Type B pancreatic cell (in vitro differentiated cells): ENCODE measurements around the gene PCAT7. TPM values are rescaled to one million over a fixed set of nuclear protein-coding genes. Genes with fewer than 3 reads are reported as not detected.
"Not testable (repeated sequence)": the region's sequence is repeated elsewhere in the genome, so short reads cannot be mapped to it uniquely, and the experiment has no call there.

ENCODE experiments used
- DNase-seq: peaks from one replicate; pipeline ENCODE4 v3.0.0; 2021; ENCODE audit warnings: mixed read lengths; ENCODE audit not compliant: unreplicated experiment; ENCODE audit errors: extremely low spot score
- H3K27ac Mint-ChIP-seq: 2 replicates; pipeline ENCODE4 v1.8.0; 2021; ENCODE audit warnings: mild to moderate bottlenecking, mixed read lengths
- H3K27me3 Mint-ChIP-seq: 2 replicates; pipeline ENCODE4 v1.8.0; 2021; ENCODE audit warnings: mixed read lengths
- H3K36me3 Mint-ChIP-seq: 2 replicates; pipeline ENCODE4 v1.8.0; 2021; ENCODE audit warnings: mixed read lengths
- H3K4me1 Mint-ChIP-seq: one replicate; pipeline ENCODE4 v1.8.0; 2021; ENCODE audit warnings: mixed read lengths; ENCODE audit not compliant: unreplicated experiment
- H3K4me3 Mint-ChIP-seq: 2 replicates; pipeline ENCODE4 v1.8.0; 2021; ENCODE audit warnings: mild to moderate bottlenecking, mixed read lengths
- H3K9me3 Mint-ChIP-seq: 2 replicates; pipeline ENCODE4 v1.8.0; 2021; ENCODE audit warnings: mixed read lengths
- CTCF ChIP-seq: fragments of 200-600 bp; sonication (generic); conservative IDR thresholded peaks from 2 replicates; pipeline ENCODE4 v1.5.0; 2021; ENCODE audit warnings: antibody characterized with exemption, mild to moderate bottlenecking
- total RNA-seq: library from RNA; stranded (reverse); gene quantifications from 2 replicates; pipeline ENCODE4 v1.2.1, GENCODE V29; 2021; ENCODE audit warnings: low replicate concordance

Gene PCAT7
- total RNA-seq, 1 donor from 2014 or later, result 14.7 TPM

- H3K4me1 Mint-ChIP-seq, result no peaks in the 10 kb centered on the region
- DNase-seq, result no peak
- H3K27me3 Mint-ChIP-seq, result no peaks in the 10 kb centered on the region
- no peak overlapping the region for H3K4me3 Mint-ChIP-seq
- H3K36me3 Mint-ChIP-seq, result peaks cover 3% of the 10 kb centered on the region
- H3K9me3 Mint-ChIP-seq, result no peaks in the 10 kb centered on the region
- H3K27ac Mint-ChIP-seq, result no peak overlapping the region
- TF ChIP-seq CTCF, result no peak
Observed at GRCh38 chr9:94528886-94529285, 26.0 kb upstream of the PCAT7 start.

- TF ChIP-seq CTCF, result no peak
- no peaks in the 10 kb centered on the region for H3K36me3 Mint-ChIP-seq
- H3K27ac Mint-ChIP-seq, result no peak overlapping the region
- no peak overlapping the region for H3K4me3 Mint-ChIP-seq
- no peak for DNase-seq
- no peaks in the 10 kb centered on the region for H3K9me3 Mint-ChIP-seq
- H3K27me3 Mint-ChIP-seq, result no peaks in the 10 kb centered on the region
- no peaks in the 10 kb centered on the region for H3K4me1 Mint-ChIP-seq
Observed at GRCh38 chr9:94533155-94533554, 21.7 kb upstream of the PCAT7 start.

- Mint-ChIP-seq H3K4me3 (no peak overlapping the region), H3K27me3 (no peaks in the 10 kb centered on the region), H3K4me1 (no peaks in the 10 kb centered on the region), H3K36me3 (no peaks in the 10 kb centered on the region), H3K9me3 (no peaks in the 10 kb centered on the region), H3K27ac (no peak overlapping the region)
- no peak for DNase-seq
- TF ChIP-seq CTCF, result no peak
Observed at GRCh38 chr9:94533601-94534000, 21.3 kb upstream of the PCAT7 start.

GRCh38 chr9:94534901-94535300, 20.0 kb upstream of the PCAT7 start:
- H3K27me3 Mint-ChIP-seq, result no peaks in the 10 kb centered on the region
- H3K9me3 Mint-ChIP-seq, result no peaks in the 10 kb centered on the region
- H3K36me3 Mint-ChIP-seq, result no peaks in the 10 kb centered on the region
- no peak for TF ChIP-seq CTCF
- no peak overlapping the region for H3K27ac Mint-ChIP-seq
- H3K4me1 Mint-ChIP-seq, result no peaks in the 10 kb centered on the region
- no peak overlapping the region for H3K4me3 Mint-ChIP-seq
- DNase-seq, result no peak

GRCh38 chr9:94538908-94539307, 16.0 kb upstream of the PCAT7 start:
- TF ChIP-seq CTCF, result no peak
- Mint-ChIP-seq H3K9me3 (no peaks in the 10 kb centered on the region), H3K4me3 (no peak overlapping the region), H3K4me1 (no peaks in the 10 kb centered on the region), H3K27me3 (no peaks in the 10 kb centered on the region), H3K36me3 (peaks cover 3% of the 10 kb centered on the region), H3K27ac (no peak overlapping the region)
- DNase-seq, result no peak

GRCh38 chr9:94544335-94544734, 10.5 kb upstream of the PCAT7 start:
- DNase-seq, result not testable (repeated sequence)

More at GRCh38 chr9:94544335-94544734, 10.5 kb upstream of the PCAT7 start:
- not testable (repeated sequence) for H3K27ac Mint-ChIP-seq, H3K36me3 Mint-ChIP-seq, H3K9me3 Mint-ChIP-seq, H3K4me1 Mint-ChIP-seq, H3K4me3 Mint-ChIP-seq, H3K27me3 Mint-ChIP-seq
